Measurements from ENCODE around the gene FOXJ3. TPM values are rescaled to one million over a fixed set of nuclear protein-coding genes. Genes with fewer than 3 reads are reported as not detected.

FOXJ3 gene
- total RNA-seq, 2 donors from 2014 or later: 67.3 to 79.4 TPM

DNA sequence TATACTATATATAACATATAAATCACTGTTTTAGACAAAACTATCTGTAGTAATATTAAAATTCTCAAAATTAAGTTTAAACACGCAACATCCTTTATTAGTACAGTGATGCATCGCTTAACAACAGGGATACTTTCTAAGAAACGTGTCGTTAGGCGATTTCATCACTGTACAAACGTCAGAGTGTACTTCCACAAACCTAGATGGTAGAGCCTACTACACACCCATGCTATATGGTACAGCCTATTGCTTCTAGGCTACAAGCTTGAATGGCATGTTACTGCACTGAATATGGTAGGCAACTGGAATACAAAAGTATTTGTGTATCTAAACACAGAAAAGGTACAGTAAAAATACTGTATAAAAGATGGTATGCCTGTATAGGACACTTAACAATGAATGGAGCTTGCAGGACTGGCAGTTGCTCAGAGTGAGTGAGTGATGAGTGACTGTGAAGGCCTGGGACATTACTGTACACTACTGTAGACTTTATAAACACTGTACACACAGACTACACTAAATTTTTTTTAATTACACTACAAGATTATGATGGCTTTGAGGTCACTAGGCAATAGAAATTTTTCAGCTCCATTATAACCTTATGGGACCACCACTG, 10.5 kb downstream of the FOXJ3 start:
- H3K27ac ChIP-seq (ENCODE audit: low read depth, low read length): no peak overlapping the region
- WGBS, 2 experiments (ENCODE audit: insufficient coverage in 1 of 2, insufficient read length in 1 of 2): 89 to 99% methylated on average over 5 to 6 of the region's 6 CpGs
- Mint-ChIP-seq H3K4me1 (peaks cover 34% of the 10 kb centered on the region), H3K9me3 (no peaks in the 10 kb centered on the region), H3K4me3 (no peak overlapping the region), H3K27ac (no peak overlapping the region), H3K36me3 (ENCODE audit: low read depth) (no peaks in the 10 kb centered on the region), H3K27me3 (ENCODE audit: insufficient read depth) (no peaks in the 10 kb centered on the region)
- H3K4me3 ChIP-seq (ENCODE audit: low read length): no peak overlapping the region
- no peak overlapping the region for H3K9ac ChIP-seq (ENCODE audit: extremely low read depth, low read length, poor library complexity, severe bottlenecking)
- H3K27me3 ChIP-seq (ENCODE audit: control insufficient read depth, insufficient read depth, low read length, poor library complexity, severe bottlenecking): no peaks in the 10 kb centered on the region
- DNase-seq: no peak
- H3K36me3 ChIP-seq (ENCODE audit: control insufficient read depth, insufficient read depth, low read length): peaks cover 12% of the 10 kb centered on the region
- no peaks in the 10 kb centered on the region for H3K4me1 ChIP-seq (ENCODE audit: control insufficient read depth, insufficient read depth, low read length)
- no peaks in the 10 kb centered on the region for H3K9me3 ChIP-seq (ENCODE audit: control insufficient read depth, low read length)
- TF ChIP-seq, protein P1, sequence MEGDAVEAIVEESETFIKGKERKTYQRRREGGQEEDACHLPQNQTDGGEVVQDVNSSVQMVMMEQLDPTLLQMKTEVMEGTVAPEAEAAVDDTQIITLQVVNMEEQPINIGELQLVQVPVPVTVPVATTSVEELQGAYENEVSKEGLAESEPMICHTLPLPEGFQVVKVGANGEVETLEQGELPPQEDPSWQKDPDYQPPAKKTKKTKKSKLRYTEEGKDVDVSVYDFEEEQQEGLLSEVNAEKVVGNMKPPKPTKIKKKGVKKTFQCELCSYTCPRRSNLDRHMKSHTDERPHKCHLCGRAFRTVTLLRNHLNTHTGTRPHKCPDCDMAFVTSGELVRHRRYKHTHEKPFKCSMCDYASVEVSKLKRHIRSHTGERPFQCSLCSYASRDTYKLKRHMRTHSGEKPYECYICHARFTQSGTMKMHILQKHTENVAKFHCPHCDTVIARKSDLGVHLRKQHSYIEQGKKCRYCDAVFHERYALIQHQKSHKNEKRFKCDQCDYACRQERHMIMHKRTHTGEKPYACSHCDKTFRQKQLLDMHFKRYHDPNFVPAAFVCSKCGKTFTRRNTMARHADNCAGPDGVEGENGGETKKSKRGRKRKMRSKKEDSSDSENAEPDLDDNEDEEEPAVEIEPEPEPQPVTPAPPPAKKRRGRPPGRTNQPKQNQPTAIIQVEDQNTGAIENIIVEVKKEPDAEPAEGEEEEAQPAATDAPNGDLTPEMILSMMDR (conservative IDR thresholded peaks at IDR 0.05): no peak

DNA sequence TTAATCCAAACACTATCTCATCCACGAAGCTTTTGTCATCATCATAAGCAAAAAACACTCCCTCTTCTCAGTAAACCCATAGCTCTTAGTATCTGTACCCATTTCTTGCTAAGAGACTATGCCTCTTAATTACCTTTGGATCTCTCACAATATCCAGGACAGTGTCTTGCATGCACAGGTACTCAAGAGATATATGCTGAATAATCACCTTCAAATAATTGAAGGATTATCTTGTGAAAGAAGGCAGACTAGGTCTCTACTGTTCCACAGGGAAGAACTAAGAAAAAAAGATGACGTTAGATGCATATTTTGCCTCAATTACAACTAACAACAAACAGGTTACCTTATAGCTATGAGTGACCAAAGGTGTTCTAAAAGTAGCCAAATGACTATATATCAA, 11.5 kb downstream of the FOXJ3 start:
- DNase-seq: no peak
- 83 to 95% methylated on average over 1 to 2 of the region's 2 CpGs for WGBS, 2 experiments (ENCODE audit: insufficient coverage in 1 of 2, insufficient read length in 1 of 2)
- H3K4me1 Mint-ChIP-seq: peaks cover 32% of the 10 kb centered on the region
- no peak overlapping the region for H3K27ac Mint-ChIP-seq
- H3K9me3 ChIP-seq (ENCODE audit: control insufficient read depth, low read length): no peaks in the 10 kb centered on the region
- H3K9me3 Mint-ChIP-seq: no peaks in the 10 kb centered on the region
- peaks cover 6% of the 10 kb centered on the region for H3K36me3 Mint-ChIP-seq (ENCODE audit: low read depth)
- no peak overlapping the region for H3K9ac ChIP-seq (ENCODE audit: extremely low read depth, low read length, poor library complexity, severe bottlenecking)
- H3K4me3 ChIP-seq (ENCODE audit: low read length): no peak overlapping the region
- H3K27ac ChIP-seq (ENCODE audit: low read depth, low read length): no peak overlapping the region
- H3K4me1 ChIP-seq (ENCODE audit: control insufficient read depth, insufficient read depth, low read length): no peaks in the 10 kb centered on the region
- H3K27me3 ChIP-seq (ENCODE audit: control insufficient read depth, insufficient read depth, low read length, poor library complexity, severe bottlenecking): no peaks in the 10 kb centered on the region
- peaks cover 21% of the 10 kb centered on the region for H3K36me3 ChIP-seq (ENCODE audit: control insufficient read depth, insufficient read depth, low read length)
- H3K27me3 Mint-ChIP-seq (ENCODE audit: insufficient read depth): no peaks in the 10 kb centered on the region
- no peak overlapping the region for H3K4me3 Mint-ChIP-seq
- TF ChIP-seq, protein P1 (conservative IDR thresholded peaks at IDR 0.05): no peak

DNA sequence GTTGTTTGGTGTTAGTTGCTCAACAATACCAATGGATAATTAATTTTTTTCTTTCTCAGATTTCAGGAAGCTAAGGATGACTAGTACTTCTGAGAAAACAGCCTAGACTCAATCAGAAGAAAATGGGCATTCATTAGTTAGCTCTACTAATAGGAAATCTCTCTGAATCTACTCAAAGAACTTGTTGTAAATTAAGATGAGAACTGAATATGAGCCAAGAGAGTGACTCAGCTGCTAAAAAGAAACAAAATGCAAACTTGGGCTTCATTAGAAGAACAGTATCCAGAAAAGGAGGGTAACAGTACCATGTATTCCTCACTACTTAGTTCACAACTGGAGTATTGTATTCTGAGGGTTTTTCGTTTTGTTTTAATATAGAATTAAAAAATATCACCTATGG, 12.5 kb downstream of the FOXJ3 start:
- Mint-ChIP-seq H3K27ac (no peak overlapping the region), H3K4me1 (peaks cover 26% of the 10 kb centered on the region), H3K4me3 (no peak overlapping the region), H3K9me3 (no peaks in the 10 kb centered on the region), H3K27me3 (ENCODE audit: insufficient read depth) (no peaks in the 10 kb centered on the region), H3K36me3 (ENCODE audit: low read depth) (peaks cover 7% of the 10 kb centered on the region)
- TF ChIP-seq, protein P1 (conservative IDR thresholded peaks at IDR 0.05): no peak
- H3K4me3 ChIP-seq (ENCODE audit: low read length): no peak overlapping the region
- H3K9me3 ChIP-seq (ENCODE audit: control insufficient read depth, low read length): no peaks in the 10 kb centered on the region
- no peak for DNase-seq
- peaks cover 21% of the 10 kb centered on the region for H3K36me3 ChIP-seq (ENCODE audit: control insufficient read depth, insufficient read depth, low read length)
- H3K27ac ChIP-seq (ENCODE audit: low read depth, low read length): no peak overlapping the region
- H3K4me1 ChIP-seq (ENCODE audit: control insufficient read depth, insufficient read depth, low read length): no peaks in the 10 kb centered on the region
- no CpG with 5 or more reads among the region's 1 CpG for WGBS, 2 experiments (ENCODE audit: insufficient coverage in 1 of 2, insufficient read length in 1 of 2)
- no peak overlapping the region for H3K9ac ChIP-seq (ENCODE audit: extremely low read depth, low read length, poor library complexity, severe bottlenecking)
- no peaks in the 10 kb centered on the region for H3K27me3 ChIP-seq (ENCODE audit: control insufficient read depth, insufficient read depth, low read length, poor library complexity, severe bottlenecking)

Data from endodermal cell (in vitro differentiated cells).